A673 (cell line): ENCODE results near the gene MAP7D3. TPM values are rescaled to one million over a fixed set of nuclear protein-coding genes. Genes with fewer than 3 reads are reported as not detected.

Source experiments
- BruUV-seq: library from RNA; stranded (reverse); fragments of 400-500 nt; replicated peaks from 2 replicates; lab custom pipeline; 2021; lab: Mats Ljungman, UMichigan
- CTCF ChIA-PET: fragments of 300-600 bp; sonication (Branson Sonifier 250); formaldehyde crosslinking; loops from one replicate; lab custom pipeline; 2022; ENCODE audit warnings: antibody characterized with exemption; lab: Charles Lee
- POLR2A ChIA-PET: fragments of 300-600 bp; sonication (Branson Sonifier 250); formaldehyde crosslinking; loops from one replicate; lab custom pipeline; 2022; ENCODE audit warnings: antibody characterized with exemption; ENCODE audit not compliant: low non-redundant PET; lab: Charles Lee
- DNase-seq: peaks from one replicate; pipeline ENCODE4 v3.0.0-alpha.2; 2015; ENCODE audit warnings: low spot score
- H3K27ac ChIP-seq: fragments of 200-600 bp; sonication (generic); 2 replicates; pipeline ENCODE4 v1.5.1; 2016; ENCODE audit warnings: mixed run types, low read depth, mild to moderate bottlenecking, mixed read lengths, antibody characterized with exemption, low read length; ENCODE audit not compliant: poor library complexity, severe bottlenecking
- H3K27me3 ChIP-seq: fragments of 200-600 bp; sonication (generic); replicated peaks from 2 replicates; pipeline ENCODE4 v1.6.1; 2017; ENCODE audit warnings: mixed run types, low read depth, mild to moderate bottlenecking, mixed read lengths, antibody characterized with exemption, low read length; ENCODE audit not compliant: insufficient read depth, poor library complexity
- H3K36me3 ChIP-seq: fragments of 200-600 bp; sonication (generic); 2 replicates; pipeline ENCODE4 v1.6.1; 2016; ENCODE audit warnings: mixed run types, mild to moderate bottlenecking, mixed read lengths, antibody characterized with exemption, low read length; ENCODE audit not compliant: insufficient read depth, poor library complexity, severe bottlenecking
- H3K4me1 ChIP-seq: fragments of 200-600 bp; sonication (generic); 2 replicates; pipeline ENCODE4 v1.6.1; 2017; ENCODE audit warnings: mixed run types, mild to moderate bottlenecking, mixed read lengths, antibody characterized with exemption, low read length; ENCODE audit not compliant: insufficient read depth, poor library complexity, severe bottlenecking
- H3K4me3 ChIP-seq: fragments of 200-600 bp; sonication (generic); 2 replicates; pipeline ENCODE4 v1.5.1; 2016; ENCODE audit warnings: low read depth, mixed run types, mild to moderate bottlenecking, mixed read lengths, low read length; ENCODE audit not compliant: poor library complexity, severe bottlenecking
- H3K9me3 ChIP-seq: fragments of 200-600 bp; sonication (generic); 2 replicates; pipeline ENCODE4 v1.6.1; 2016; ENCODE audit warnings: mixed run types, low read depth, mild to moderate bottlenecking, mixed read lengths, antibody characterized with exemption, low read length; ENCODE audit not compliant: poor library complexity, severe bottlenecking
- CTCF ChIP-seq: fragments of 300-800, 200-600 bp; sonication (generic); conservative IDR thresholded peaks from 2 replicates; pipeline ENCODE4 v1.5.1; 2017; ENCODE audit warnings: low read depth, mild to moderate bottlenecking, antibody characterized with exemption, low read length, moderate library complexity, mixed read lengths
- EZH2 ChIP-seq: fragments of 200-600 bp; sonication (generic); IDR thresholded peaks from 2 replicates; pipeline ENCODE4 v1.6.1; 2017; ENCODE audit warnings: borderline replicate concordance, low read depth, mild to moderate bottlenecking, mixed read lengths, antibody characterized with exemption, low read length; ENCODE audit not compliant: poor library complexity, severe bottlenecking
- intact Hi-C: fragments of 100-400 bp; cut with micrococcal nuclease; formaldehyde crosslinking; loops from one replicate; pipeline ENCODE4 v1.10.0; 2022; ENCODE audit not compliant: unreplicated experiment
- total RNA-seq: library from RNA; stranded (reverse); gene quantifications from 2 replicates; pipeline ENCODE4 v1.2.3, GENCODE V29; 2021

MAP7D3 gene
- total RNA-seq, 1 experiment from 2014 or later = 12.9 TPM

- BruUV-seq = no TSS peak
- Histone ChIP-seq H3K36me3 (no peaks in the 10 kb centered on the region), H3K4me1 (peaks cover 32% of the 10 kb centered on the region), H3K4me3 (no peak overlapping the region), H3K9me3 (no peaks in the 10 kb centered on the region), H3K27me3 (no peaks in the 10 kb centered on the region), H3K27ac (peak overlapping the region; percentile 50)
- ChIA-PET CTCF (no interaction called here), POLR2A (no interaction called here)
- intact Hi-C loops = loop anchor here (10.0 kb wide), 1 partner anchor 61 kb away; no protein-coding TSS in a partner anchor
- peak; percentile 36 for DNase-seq
- no peak for TF ChIP-seq EZH2
- no peak for TF ChIP-seq CTCF
These were observed 67.3 kb downstream of the MAP7D3 start for GRCh38 chrX:136183917-136184316.

DNA sequence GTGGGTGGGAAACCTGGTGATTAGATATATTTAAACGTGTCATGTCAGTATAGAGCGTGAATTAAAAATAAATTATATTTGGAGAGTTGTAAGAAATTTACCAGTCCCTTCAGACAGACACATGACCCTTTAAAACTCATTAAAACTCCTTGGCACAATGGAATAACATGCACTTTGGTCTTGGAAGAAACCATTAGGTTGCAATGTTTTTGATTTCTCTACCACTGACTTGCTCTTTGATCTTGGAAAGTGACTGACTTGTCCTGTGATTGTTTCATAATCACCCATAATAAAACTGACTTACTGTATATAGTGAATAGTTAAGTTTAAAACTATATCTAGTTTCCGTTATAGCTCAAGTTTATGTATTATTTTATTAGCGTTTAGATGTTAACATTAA, 68.0 kb downstream of the MAP7D3 start:
- BruUV-seq = no TSS peak
- intact Hi-C loops = loop anchor here (10.0 kb wide), 1 partner anchor 62 kb away; no protein-coding TSS in a partner anchor
- CTCF ChIA-PET = no interaction called here
- no peaks in the 10 kb centered on the region for H3K36me3 ChIP-seq
- no peak overlapping the region for H3K27ac ChIP-seq
- no peaks in the 10 kb centered on the region for H3K27me3 ChIP-seq
- no peak for TF ChIP-seq CTCF
- no peak for TF ChIP-seq EZH2
- peaks cover 32% of the 10 kb centered on the region for H3K4me1 ChIP-seq
- no peak for DNase-seq
- H3K4me3 ChIP-seq = no peak overlapping the region
- no peaks in the 10 kb centered on the region for H3K9me3 ChIP-seq
- POLR2A ChIA-PET = no interaction called here

DNA sequence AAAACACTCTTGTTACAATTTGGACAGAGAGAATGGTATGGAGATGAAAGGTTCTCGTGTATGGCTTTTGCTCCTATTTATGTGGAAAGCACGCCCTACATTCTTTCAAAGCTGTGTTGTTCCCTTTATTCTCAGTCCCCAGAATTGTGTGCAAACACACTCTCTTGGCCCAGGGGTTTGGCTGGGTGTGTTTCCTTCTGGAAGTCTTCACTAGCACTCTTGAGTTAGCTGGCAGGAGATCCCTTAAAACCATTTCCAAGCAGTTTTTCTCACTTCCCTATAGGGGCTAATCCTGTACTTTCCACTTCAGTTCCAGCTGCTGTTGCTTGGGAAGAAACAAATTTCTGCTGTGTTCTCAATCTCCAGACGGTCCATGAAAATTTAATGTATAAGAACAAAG, 68.8 kb downstream of the MAP7D3 start:
- intact Hi-C loops = loop anchor here (10.0 kb wide), 1 partner anchor 62 kb away; no protein-coding TSS in a partner anchor
- CTCF ChIA-PET = no interaction called here
- POLR2A ChIA-PET = no interaction called here

More for the DNA sequence above, 68.8 kb downstream of the MAP7D3 start:
- Histone ChIP-seq H3K9me3 (no peaks in the 10 kb centered on the region), H3K27ac (no peak overlapping the region), H3K4me1 (peaks cover 32% of the 10 kb centered on the region), H3K36me3 (no peaks in the 10 kb centered on the region), H3K4me3 (no peak overlapping the region), H3K27me3 (no peaks in the 10 kb centered on the region)
- BruUV-seq = no TSS peak
- no peak for DNase-seq
- no peak for TF ChIP-seq EZH2
- no peak for TF ChIP-seq CTCF
